HEK293 (cell line): ENCODE data around the gene FAM217B.

Experiments
- AEBP2 ChIP-seq: fragments of 450-650 bp; formaldehyde crosslinking; IDR thresholded peaks from 2 replicates; pipeline ENCODE4 v1.5.1; 2016; ENCODE audit warnings: missing biosample characterization, missing genetic modification characterization, borderline replicate concordance
- CTCF ChIP-seq: fragments of 450-650 bp; formaldehyde crosslinking; IDR thresholded peaks from 2 replicates; pipeline ENCODE4 v1.5.1; 2016; ENCODE audit warnings: missing biosample characterization, missing genetic modification characterization
- GFI1B ChIP-seq: fragments of 450-650 bp; formaldehyde crosslinking; IDR thresholded peaks from 2 replicates; pipeline ENCODE4 v1.5.1; 2016; ENCODE audit warnings: missing biosample characterization, missing genetic modification characterization
- SP2 ChIP-seq: fragments of 450-650 bp; formaldehyde crosslinking; IDR thresholded peaks from 2 replicates; pipeline ENCODE4 v1.5.1; 2016; ENCODE audit warnings: missing biosample characterization, missing genetic modification characterization
- TCF7L2 ChIP-seq: IDR thresholded peaks from 2 replicates; pipeline ENCODE4 v1.6.1; 2011; ENCODE audit warnings: low read depth, mild to moderate bottlenecking, inconsistent platforms, low read length, moderate library complexity, borderline replicate concordance
- ZFP3 ChIP-seq: fragments of 450-650 bp; formaldehyde crosslinking; IDR thresholded peaks from 2 replicates; pipeline ENCODE4 v1.5.1; 2016; ENCODE audit warnings: low read depth, missing biosample characterization, missing genetic modification characterization
- ZNF10 ChIP-seq: fragments of 450-650 bp; formaldehyde crosslinking; IDR thresholded peaks from 2 replicates; pipeline ENCODE4 v1.5.1; 2017; ENCODE audit warnings: missing biosample characterization, missing genetic modification characterization
- ZNF311 ChIP-seq: fragments of 450-650 bp; formaldehyde crosslinking; IDR thresholded peaks from 2 replicates; pipeline ENCODE4 v1.5.1; 2017; ENCODE audit warnings: missing biosample characterization, missing genetic modification characterization, borderline replicate concordance
- ZNF404 ChIP-seq: fragments of 450-650 bp; formaldehyde crosslinking; IDR thresholded peaks from 2 replicates; pipeline ENCODE4 v1.5.1; 2017; ENCODE audit warnings: missing biosample characterization, missing genetic modification characterization
- ZNF701 ChIP-seq: fragments of 450-650 bp; formaldehyde crosslinking; IDR thresholded peaks from 2 replicates; pipeline ENCODE4 v1.5.1; 2016; ENCODE audit warnings: missing biosample characterization, missing genetic modification characterization
- ZSCAN4 ChIP-seq: fragments of 450-650 bp; formaldehyde crosslinking; IDR thresholded peaks from 2 replicates; pipeline ENCODE4 v1.5.1; 2017; ENCODE audit warnings: missing biosample characterization, missing genetic modification characterization

- TF ChIP-seq ZNF311 (tag by site-specific recombination) = no peak
- no peak for TF ChIP-seq ZSCAN4 (tag by site-specific recombination)
- TF ChIP-seq ZNF701 = no peak
- no peak for TF ChIP-seq GFI1B (tag by site-specific recombination)
- no peak for TF ChIP-seq CTCF (tag by site-specific recombination)
- no peak for TF ChIP-seq AEBP2 (tag by site-specific recombination)
- no peak for TF ChIP-seq ZFP3 (tag by site-specific recombination)
- TF ChIP-seq TCF7L2 = no peak
- TF ChIP-seq ZNF404 (tag by site-specific recombination) = no peak
- TF ChIP-seq SP2 (tag by site-specific recombination) = no peak
- no peak for TF ChIP-seq ZNF10 (tag by site-specific recombination)
Measured at GRCh38 chr20:59993736-59994430, 53.7 kb downstream of the FAM217B start.
